HEK293 (cell line): ENCODE data around the gene ZBTB21.

ENCODE experiments used
- CTCF ChIA-PET: fragments of 350-600 bp; formaldehyde crosslinking; extraction: SDS; loops from one replicate; lab custom pipeline; 2021; ENCODE audit warnings: antibody characterized with exemption; lab: Yijun Ruan, JAX
- POLR2A ChIA-PET: fragments of 300-600 bp; formaldehyde crosslinking; extraction: SDS; loops from one replicate; lab custom pipeline; 2020; ENCODE audit warnings: antibody characterized with exemption, inconsistent platforms; lab: Yijun Ruan, JAX
- H3K27ac ChIP-seq: fragments of 200-500 bp; sonication (Bioruptor generic); 2 replicates; pipeline ENCODE4 v1.5.1; 2014; ENCODE audit warnings: low read depth, low read length, control low read depth, inconsistent platforms; ENCODE audit errors: extremely low read depth
- H3K36me3 ChIP-seq, 2 experiments: fragments of 200-500 bp in 1 of 2; sonication (Bioruptor generic) in 1 of 2; 1 replicate in 1 of 2; 2 replicates in 1 of 2; pipeline ENCODE4 v1.5.1; 2014 to 2017; ENCODE audit warnings: inconsistent platforms in 2 of 2, low read length in 2 of 2; ENCODE audit not compliant: control insufficient read depth in 2 of 2, insufficient read depth in 1 of 2
- H3K4me1 ChIP-seq: fragments of 200-500 bp; sonication (Bioruptor generic); 2 replicates; pipeline ENCODE4 v1.5.1; 2014; ENCODE audit warnings: mild to moderate bottlenecking, low read length, inconsistent platforms; ENCODE audit not compliant: control insufficient read depth, insufficient read depth
- H3K4me3 ChIP-seq: 2 replicates; pipeline ENCODE4 v1.5.1; 2011; ENCODE audit warnings: low read depth, mild to moderate bottlenecking, control low read depth, low read length, moderate library complexity
- H3K9me3 ChIP-seq: fragments of 200-500 bp; sonication (Bioruptor generic); 2 replicates; pipeline ENCODE4 v1.5.1; 2014; ENCODE audit warnings: low read depth, low read length, inconsistent platforms; ENCODE audit not compliant: control insufficient read depth, insufficient read depth
- HOXD13 ChIP-seq: sonication (generic); formaldehyde crosslinking; IDR thresholded peaks from 2 replicates; pipeline ENCODE4 v1.8.0; 2022; ENCODE audit warnings: missing genetic modification reagents, borderline replicate concordance
- MZF1 ChIP-seq: fragments of 450-650 bp; formaldehyde crosslinking; IDR thresholded peaks from 2 replicates; pipeline ENCODE4 v1.5.1; 2017; ENCODE audit warnings: missing biosample characterization, missing genetic modification characterization, borderline replicate concordance
- PRDM1 ChIP-seq: fragments of 450-650 bp; formaldehyde crosslinking; IDR thresholded peaks from 2 replicates; pipeline ENCODE4; 2016; ENCODE audit warnings: missing biosample characterization, missing genetic modification characterization
- TCF7L2 ChIP-seq: IDR thresholded peaks from 2 replicates; pipeline ENCODE4 v1.6.1; 2011; ENCODE audit warnings: low read depth, mild to moderate bottlenecking, inconsistent platforms, low read length, moderate library complexity, borderline replicate concordance
- TRIM28 ChIP-seq: IDR thresholded peaks from 2 replicates; pipeline ENCODE4 v1.6.1; 2011; ENCODE audit warnings: low read length, control low read depth, borderline replicate concordance
- YY1 ChIP-seq: fragments of 450-650 bp; formaldehyde crosslinking; IDR thresholded peaks from 2 replicates; pipeline ENCODE4 v1.5.1; 2018; ENCODE audit warnings: missing biosample characterization, missing genetic modification characterization
- ZBTB1 ChIP-seq: fragments of 450-650 bp; formaldehyde crosslinking; IDR thresholded peaks from 2 replicates; pipeline ENCODE4 v1.5.1; 2016; ENCODE audit warnings: missing biosample characterization, missing genetic modification characterization
- ZBTB44 ChIP-seq: fragments of 450-650 bp; IDR thresholded peaks from 2 replicates; pipeline ENCODE4 v1.5.1; 2018; ENCODE audit warnings: missing biosample characterization, mild to moderate bottlenecking, missing genetic modification characterization
- ZNF146 ChIP-seq: fragments of 450-650 bp; formaldehyde crosslinking; IDR thresholded peaks from 2 replicates; pipeline ENCODE4 v1.5.1; 2016; ENCODE audit warnings: missing biosample characterization, missing genetic modification characterization
- ZNF174 ChIP-seq: fragments of 450-650 bp; formaldehyde crosslinking; IDR thresholded peaks from 2 replicates; pipeline ENCODE4 v1.5.0; 2017; ENCODE audit warnings: missing biosample characterization, mild to moderate bottlenecking, missing genetic modification characterization
- ZNF202 ChIP-seq: fragments of 450-650 bp; formaldehyde crosslinking; IDR thresholded peaks from 2 replicates; pipeline ENCODE4 v1.5.1; 2016; ENCODE audit warnings: missing biosample characterization, missing genetic modification characterization, borderline replicate concordance
- ZNF302 ChIP-seq: fragments of 450-650 bp; formaldehyde crosslinking; IDR thresholded peaks from 2 replicates; pipeline ENCODE4 v1.5.1; 2016; ENCODE audit warnings: missing biosample characterization, missing genetic modification characterization, low read depth
- ZNF354C ChIP-seq: fragments of 450-650 bp; formaldehyde crosslinking; IDR thresholded peaks from 2 replicates; pipeline ENCODE4 v1.5.1; 2016; ENCODE audit warnings: missing biosample characterization, missing genetic modification characterization, low read depth, borderline replicate concordance
- ZNF600 ChIP-seq: fragments of 450-650 bp; formaldehyde crosslinking; IDR thresholded peaks from 2 replicates; pipeline ENCODE4 v1.5.1; 2016; ENCODE audit warnings: missing biosample characterization, missing genetic modification characterization
- ZNF645 ChIP-seq: fragments of 450-650 bp; formaldehyde crosslinking; IDR thresholded peaks from 2 replicates; pipeline ENCODE4; 2016; ENCODE audit warnings: missing biosample characterization, missing genetic modification characterization
- ZNF677 ChIP-seq: fragments of 450-650 bp; IDR thresholded peaks from 2 replicates; pipeline ENCODE4 v1.5.0; 2018; ENCODE audit warnings: missing biosample characterization, mild to moderate bottlenecking, missing genetic modification characterization, moderate library complexity
- ZNF830 ChIP-seq: fragments of 450-650 bp; IDR thresholded peaks from 2 replicates; pipeline ENCODE4 v1.5.0; 2018; ENCODE audit warnings: missing biosample characterization, missing genetic modification characterization, low read depth, mild to moderate bottlenecking, moderate library complexity
- ZSCAN16 ChIP-seq: fragments of 450-650 bp; formaldehyde crosslinking; IDR thresholded peaks from 2 replicates; pipeline ENCODE4 v1.5.1; 2016; ENCODE audit warnings: missing biosample characterization, missing genetic modification characterization
- TF ChIP-seq, protein P1 (sequence below): fragments of 450-650 bp; formaldehyde crosslinking; IDR thresholded peaks from 2 replicates; pipeline ENCODE4 v1.5.1; 2016; ENCODE audit warnings: missing biosample characterization, missing genetic modification characterization
- TF ChIP-seq, protein P2 (sequence below): fragments of 450-650 bp; formaldehyde crosslinking; IDR thresholded peaks from 2 replicates; pipeline ENCODE4 v1.5.1; 2017; ENCODE audit warnings: missing biosample characterization, missing genetic modification characterization
- TF ChIP-seq, protein P3 (sequence below): fragments of 450-650 bp; formaldehyde crosslinking; IDR thresholded peaks from 2 replicates; pipeline ENCODE4 v1.5.1; 2016; ENCODE audit warnings: missing biosample characterization, missing genetic modification characterization, borderline replicate concordance
- TF ChIP-seq, protein P4 (sequence below): fragments of 450-650 bp; formaldehyde crosslinking; IDR thresholded peaks from 2 replicates; pipeline ENCODE4 v1.5.1; 2016; ENCODE audit warnings: missing biosample characterization, missing genetic modification characterization

The ZBTB21 gene

GRCh38 chr21:41945982-41946381 lies 64.2 kb downstream of the ZBTB21 start:
- H3K36me3 ChIP-seq, result no peaks in the 10 kb centered on the region
- ChIA-PET POLR2A (interaction anchor here (0.6 kb wide), 1 partner anchor 10 kb away, joined by 3 read pairs; no protein-coding TSS in a partner anchor), CTCF (no interaction called here)
- no peaks in the 10 kb centered on the region for H3K9me3 ChIP-seq
- no peak overlapping the region for H3K27ac ChIP-seq
- TF ChIP-seq ZBTB44 (tag by site-specific recombination) (no peak), ZSCAN16 (tag by site-specific recombination) (no peak), YY1 (tag by site-specific recombination) (no peak), ZNF202 (tag by site-specific recombination) (no peak), MZF1 (tag by site-specific recombination) (no peak), ZNF174 (no peak), ZNF830 (tag by site-specific recombination) (no peak), TCF7L2 (no peak), ZNF302 (tag by site-specific recombination) (no peak), HOXD13 (CRISPR knock-in tag) (no peak), ZNF354C (tag by site-specific recombination) (no peak), ZNF600 (tag by site-specific recombination) (no peak), ZBTB1 (tag by site-specific recombination) (no peak), ZNF146 (tag by site-specific recombination) (no peak)
- TF ChIP-seq, protein P1, sequence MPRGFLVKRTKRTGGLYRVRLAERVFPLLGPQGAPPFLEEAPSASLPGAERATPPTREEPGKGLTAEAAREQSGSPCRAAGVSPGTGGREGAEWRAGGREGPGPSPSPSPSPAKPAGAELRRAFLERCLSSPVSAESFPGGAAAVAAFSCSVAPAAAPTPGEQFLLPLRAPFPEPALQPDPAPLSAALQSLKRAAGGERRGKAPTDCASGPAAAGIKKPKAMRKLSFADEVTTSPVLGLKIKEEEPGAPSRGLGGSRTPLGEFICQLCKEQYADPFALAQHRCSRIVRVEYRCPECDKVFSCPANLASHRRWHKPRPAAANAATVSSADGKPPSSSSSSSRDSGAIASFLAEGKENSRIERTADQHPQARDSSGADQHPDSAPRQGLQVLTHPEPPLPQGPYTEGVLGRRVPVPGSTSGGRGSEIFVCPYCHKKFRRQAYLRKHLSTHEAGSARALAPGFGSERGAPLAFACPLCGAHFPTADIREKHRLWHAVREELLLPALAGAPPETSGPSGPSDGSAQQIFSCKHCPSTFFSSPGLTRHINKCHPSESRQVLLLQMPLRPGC (tag by site-specific recombination), result no peak
- H3K4me1 ChIP-seq, result no peaks in the 10 kb centered on the region
- H3K4me3 ChIP-seq, result no peak overlapping the region

- no peaks in the 10 kb centered on the region for H3K4me1 ChIP-seq
- TF ChIP-seq ZNF830 (tag by site-specific recombination) (no peak), ZNF600 (tag by site-specific recombination) (no peak), ZNF645 (tag by site-specific recombination) (no peak), PRDM1 (tag by site-specific recombination) (no peak), ZNF677 (tag by site-specific recombination) (no peak), TRIM28 (no peak)
- TF ChIP-seq, protein P2, sequence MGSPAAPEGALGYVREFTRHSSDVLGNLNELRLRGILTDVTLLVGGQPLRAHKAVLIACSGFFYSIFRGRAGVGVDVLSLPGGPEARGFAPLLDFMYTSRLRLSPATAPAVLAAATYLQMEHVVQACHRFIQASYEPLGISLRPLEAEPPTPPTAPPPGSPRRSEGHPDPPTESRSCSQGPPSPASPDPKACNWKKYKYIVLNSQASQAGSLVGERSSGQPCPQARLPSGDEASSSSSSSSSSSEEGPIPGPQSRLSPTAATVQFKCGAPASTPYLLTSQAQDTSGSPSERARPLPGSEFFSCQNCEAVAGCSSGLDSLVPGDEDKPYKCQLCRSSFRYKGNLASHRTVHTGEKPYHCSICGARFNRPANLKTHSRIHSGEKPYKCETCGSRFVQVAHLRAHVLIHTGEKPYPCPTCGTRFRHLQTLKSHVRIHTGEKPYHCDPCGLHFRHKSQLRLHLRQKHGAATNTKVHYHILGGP (tag by site-specific recombination), result no peak
- TF ChIP-seq, protein P3, sequence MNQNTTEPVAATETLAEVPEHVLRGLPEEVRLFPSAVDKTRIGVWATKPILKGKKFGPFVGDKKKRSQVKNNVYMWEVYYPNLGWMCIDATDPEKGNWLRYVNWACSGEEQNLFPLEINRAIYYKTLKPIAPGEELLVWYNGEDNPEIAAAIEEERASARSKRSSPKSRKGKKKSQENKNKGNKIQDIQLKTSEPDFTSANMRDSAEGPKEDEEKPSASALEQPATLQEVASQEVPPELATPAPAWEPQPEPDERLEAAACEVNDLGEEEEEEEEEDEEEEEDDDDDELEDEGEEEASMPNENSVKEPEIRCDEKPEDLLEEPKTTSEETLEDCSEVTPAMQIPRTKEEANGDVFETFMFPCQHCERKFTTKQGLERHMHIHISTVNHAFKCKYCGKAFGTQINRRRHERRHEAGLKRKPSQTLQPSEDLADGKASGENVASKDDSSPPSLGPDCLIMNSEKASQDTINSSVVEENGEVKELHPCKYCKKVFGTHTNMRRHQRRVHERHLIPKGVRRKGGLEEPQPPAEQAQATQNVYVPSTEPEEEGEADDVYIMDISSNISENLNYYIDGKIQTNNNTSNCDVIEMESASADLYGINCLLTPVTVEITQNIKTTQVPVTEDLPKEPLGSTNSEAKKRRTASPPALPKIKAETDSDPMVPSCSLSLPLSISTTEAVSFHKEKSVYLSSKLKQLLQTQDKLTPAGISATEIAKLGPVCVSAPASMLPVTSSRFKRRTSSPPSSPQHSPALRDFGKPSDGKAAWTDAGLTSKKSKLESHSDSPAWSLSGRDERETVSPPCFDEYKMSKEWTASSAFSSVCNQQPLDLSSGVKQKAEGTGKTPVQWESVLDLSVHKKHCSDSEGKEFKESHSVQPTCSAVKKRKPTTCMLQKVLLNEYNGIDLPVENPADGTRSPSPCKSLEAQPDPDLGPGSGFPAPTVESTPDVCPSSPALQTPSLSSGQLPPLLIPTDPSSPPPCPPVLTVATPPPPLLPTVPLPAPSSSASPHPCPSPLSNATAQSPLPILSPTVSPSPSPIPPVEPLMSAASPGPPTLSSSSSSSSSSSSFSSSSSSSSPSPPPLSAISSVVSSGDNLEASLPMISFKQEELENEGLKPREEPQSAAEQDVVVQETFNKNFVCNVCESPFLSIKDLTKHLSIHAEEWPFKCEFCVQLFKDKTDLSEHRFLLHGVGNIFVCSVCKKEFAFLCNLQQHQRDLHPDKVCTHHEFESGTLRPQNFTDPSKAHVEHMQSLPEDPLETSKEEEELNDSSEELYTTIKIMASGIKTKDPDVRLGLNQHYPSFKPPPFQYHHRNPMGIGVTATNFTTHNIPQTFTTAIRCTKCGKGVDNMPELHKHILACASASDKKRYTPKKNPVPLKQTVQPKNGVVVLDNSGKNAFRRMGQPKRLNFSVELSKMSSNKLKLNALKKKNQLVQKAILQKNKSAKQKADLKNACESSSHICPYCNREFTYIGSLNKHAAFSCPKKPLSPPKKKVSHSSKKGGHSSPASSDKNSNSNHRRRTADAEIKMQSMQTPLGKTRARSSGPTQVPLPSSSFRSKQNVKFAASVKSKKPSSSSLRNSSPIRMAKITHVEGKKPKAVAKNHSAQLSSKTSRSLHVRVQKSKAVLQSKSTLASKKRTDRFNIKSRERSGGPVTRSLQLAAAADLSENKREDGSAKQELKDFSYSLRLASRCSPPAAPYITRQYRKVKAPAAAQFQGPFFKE (tag by site-specific recombination), result no peak
- TF ChIP-seq, protein P4, sequence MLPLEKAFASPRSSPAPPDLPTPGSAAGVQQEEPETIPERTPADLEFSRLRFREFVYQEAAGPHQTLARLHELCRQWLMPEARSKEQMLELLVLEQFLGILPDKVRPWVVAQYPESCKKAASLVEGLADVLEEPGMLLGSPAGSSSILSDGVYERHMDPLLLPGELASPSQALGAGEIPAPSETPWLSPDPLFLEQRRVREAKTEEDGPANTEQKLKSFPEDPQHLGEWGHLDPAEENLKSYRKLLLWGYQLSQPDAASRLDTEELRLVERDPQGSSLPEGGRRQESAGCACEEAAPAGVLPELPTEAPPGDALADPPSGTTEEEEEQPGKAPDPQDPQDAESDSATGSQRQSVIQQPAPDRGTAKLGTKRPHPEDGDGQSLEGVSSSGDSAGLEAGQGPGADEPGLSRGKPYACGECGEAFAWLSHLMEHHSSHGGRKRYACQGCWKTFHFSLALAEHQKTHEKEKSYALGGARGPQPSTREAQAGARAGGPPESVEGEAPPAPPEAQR (tag by site-specific recombination), result no peak
- H3K27ac ChIP-seq, result no peak overlapping the region
- CTCF ChIA-PET, result interaction anchor here (0.5 kb wide), 1 partner anchor 1997 kb away, joined by 4 read pairs; no protein-coding TSS in a partner anchor
- H3K36me3 ChIP-seq, result no peaks in the 10 kb centered on the region
- POLR2A ChIA-PET, result interaction anchor here (2.1 kb wide), 1 partner anchor 18 kb away, joined by 4 read pairs; no protein-coding TSS in a partner anchor
- no peak overlapping the region for H3K4me3 ChIP-seq
- H3K9me3 ChIP-seq, result no peaks in the 10 kb centered on the region
Observed at GRCh38 chr21:41943851-41944250, 66.3 kb downstream of the ZBTB21 start.
